Lower leg skin (tissue), 3 donors: Measurements from ENCODE around the gene ZMYM4.

Source experiments
- POLR2A ChIP-seq, 2 donors: fragments of 450-650 bp; IDR thresholded peaks; one replicate each; pipeline ENCODE4 v1.6.1; 2016 to 2017; ENCODE audit warnings: antibody characterized with exemption in 2 of 2, mild to moderate bottlenecking in 1 of 2, moderate library complexity in 1 of 2
- TF ChIP-seq, protein P1 (sequence below), 3 donors: fragments of 450-650 bp; IDR thresholded peaks; one replicate each; pipeline ENCODE4 v1.5.1; 2016; ENCODE audit warnings: antibody characterized with exemption in 3 of 3, mild to moderate bottlenecking in 3 of 3, moderate library complexity in 2 of 3

DNA sequence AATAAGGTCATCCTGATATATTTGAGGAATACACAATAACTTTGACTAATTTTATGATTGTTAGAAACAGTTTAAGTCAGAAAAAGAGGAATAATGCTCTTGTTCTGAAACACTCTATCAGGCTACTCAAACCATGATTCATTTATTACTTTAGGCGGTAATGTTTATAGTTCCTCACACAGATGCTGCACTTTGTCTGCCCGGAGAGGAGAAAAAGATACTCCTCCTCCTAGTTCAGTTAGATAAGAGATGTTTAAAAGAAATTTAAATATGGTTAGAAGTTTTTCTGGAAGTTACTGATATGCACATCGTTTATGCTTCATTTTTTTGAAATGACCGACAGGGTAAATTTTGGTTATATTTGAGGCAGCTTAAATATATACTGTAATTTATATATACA is 103.0 kb downstream of the ZMYM4 start:
- TF ChIP-seq, protein P1, sequence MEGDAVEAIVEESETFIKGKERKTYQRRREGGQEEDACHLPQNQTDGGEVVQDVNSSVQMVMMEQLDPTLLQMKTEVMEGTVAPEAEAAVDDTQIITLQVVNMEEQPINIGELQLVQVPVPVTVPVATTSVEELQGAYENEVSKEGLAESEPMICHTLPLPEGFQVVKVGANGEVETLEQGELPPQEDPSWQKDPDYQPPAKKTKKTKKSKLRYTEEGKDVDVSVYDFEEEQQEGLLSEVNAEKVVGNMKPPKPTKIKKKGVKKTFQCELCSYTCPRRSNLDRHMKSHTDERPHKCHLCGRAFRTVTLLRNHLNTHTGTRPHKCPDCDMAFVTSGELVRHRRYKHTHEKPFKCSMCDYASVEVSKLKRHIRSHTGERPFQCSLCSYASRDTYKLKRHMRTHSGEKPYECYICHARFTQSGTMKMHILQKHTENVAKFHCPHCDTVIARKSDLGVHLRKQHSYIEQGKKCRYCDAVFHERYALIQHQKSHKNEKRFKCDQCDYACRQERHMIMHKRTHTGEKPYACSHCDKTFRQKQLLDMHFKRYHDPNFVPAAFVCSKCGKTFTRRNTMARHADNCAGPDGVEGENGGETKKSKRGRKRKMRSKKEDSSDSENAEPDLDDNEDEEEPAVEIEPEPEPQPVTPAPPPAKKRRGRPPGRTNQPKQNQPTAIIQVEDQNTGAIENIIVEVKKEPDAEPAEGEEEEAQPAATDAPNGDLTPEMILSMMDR (IDR thresholded peaks at IDR 0.05): no peak
- TF ChIP-seq POLR2A (IDR thresholded peaks at IDR 0.05): no peak
